GM23338 (cell line): ENCODE measurements around the gene CHRNA4. TPM values are rescaled to one million over a fixed set of nuclear protein-coding genes. Genes with fewer than 3 reads are reported as not detected.

Experiments used
- ATAC-seq: fragments of 200-7000 bp; cut with Tn5 transposase; 3 replicates; pipeline ENCODE4 v1.9.1; 2020
- DNase-seq: peaks from one replicate; pipeline ENCODE4 v3.0.0-alpha.2; 2015; ENCODE audit warnings: low spot score
- H2AFZ ChIP-seq: fragments of 200-600 bp; sonication (generic); 2 replicates; pipeline ENCODE4 v1.8.0; 2016; ENCODE audit warnings: antibody characterized with exemption, mild to moderate bottlenecking, moderate library complexity
- H3F3A ChIP-seq: fragments of 200-600 bp; sonication (generic); replicated peaks from 2 replicates; pipeline ENCODE4 v1.8.0; 2017; ENCODE audit warnings: antibody characterized with exemption, mixed run types, low read depth
- H3K27ac ChIP-seq: fragments of 200-600 bp; sonication (generic); 2 replicates; pipeline ENCODE4 v1.6.1; 2016; ENCODE audit warnings: low read depth
- H3K27me3 ChIP-seq: fragments of 200-600 bp; sonication (generic); 2 replicates; pipeline ENCODE4 v1.8.0; 2016; ENCODE audit warnings: mild to moderate bottlenecking, mixed run types, moderate library complexity; ENCODE audit not compliant: insufficient read depth
- H3K36me3 ChIP-seq: fragments of 200-600 bp; sonication (generic); 2 replicates; pipeline ENCODE4 v1.8.0; 2016; ENCODE audit warnings: mild to moderate bottlenecking; ENCODE audit not compliant: insufficient read depth
- H3K4me1 ChIP-seq: fragments of 200-600 bp; sonication (generic); 2 replicates; pipeline ENCODE4 v1.8.0; 2016; ENCODE audit warnings: mild to moderate bottlenecking, moderate library complexity; ENCODE audit not compliant: insufficient read depth
- H3K4me2 ChIP-seq: fragments of 200-600 bp; sonication (generic); 2 replicates; pipeline ENCODE4 v1.7.1; 2017; ENCODE audit warnings: mixed run types
- H3K4me3 ChIP-seq: fragments of 200-600 bp; sonication (generic); 2 replicates; pipeline ENCODE4 v1.6.1; 2016; ENCODE audit warnings: mixed run types
- H3K79me2 ChIP-seq: fragments of 200-600 bp; sonication (generic); replicated peaks from 2 replicates; pipeline ENCODE4 v1.8.0; 2017; ENCODE audit warnings: mild to moderate bottlenecking; ENCODE audit not compliant: insufficient read depth
- H3K9me2 ChIP-seq: fragments of 200-600 bp; sonication (generic); 2 replicates; pipeline ENCODE4 v1.8.0; 2017; ENCODE audit not compliant: insufficient read depth
- H4K20me1 ChIP-seq: fragments of 200-600 bp; sonication (generic); replicated peaks from 2 replicates; pipeline ENCODE4 v1.8.0; 2017; ENCODE audit warnings: mild to moderate bottlenecking; ENCODE audit not compliant: insufficient read depth
- H3K27ac Mint-ChIP-seq: 2 replicates; pipeline ENCODE4 v1.8.0; 2020; ENCODE audit warnings: inconsistent platforms, mild to moderate bottlenecking, moderate library complexity, mixed read lengths
- H3K27me3 Mint-ChIP-seq: 3 replicates; pipeline ENCODE4 v1.8.0; 2022; ENCODE audit warnings: low read depth, mild to moderate bottlenecking, moderate library complexity, mixed read lengths, inconsistent platforms; ENCODE audit not compliant: insufficient read depth, poor library complexity
- H3K36me3 Mint-ChIP-seq: 3 replicates; pipeline ENCODE4 v1.8.0; 2021; ENCODE audit warnings: low read depth, mild to moderate bottlenecking, inconsistent platforms, moderate library complexity, mixed read lengths
- H3K4me1 Mint-ChIP-seq: 3 replicates; pipeline ENCODE4 v1.8.0; 2020; ENCODE audit warnings: mild to moderate bottlenecking, inconsistent platforms, mixed read lengths
- H3K4me3 Mint-ChIP-seq: 3 replicates; pipeline ENCODE4 v1.8.0; 2021; ENCODE audit warnings: moderate library complexity, mild to moderate bottlenecking, inconsistent platforms, mixed read lengths
- H3K9me3 Mint-ChIP-seq: 3 replicates; pipeline ENCODE4 v1.8.0; 2020; ENCODE audit warnings: moderate library complexity, mild to moderate bottlenecking, inconsistent platforms, mixed read lengths
- CREB1 ChIP-seq: fragments of 250-450 bp; sonication (Bioruptor Pico); IDR thresholded peaks from 2 replicates; pipeline ENCODE4 v1.5.0; 2020; ENCODE audit warnings: low read depth, mild to moderate bottlenecking, moderate library complexity
- CTCF ChIP-seq, 2 experiments: fragments of 200-600 bp in 1 of 2; sonication (generic) in 1 of 2; conservative IDR thresholded peaks; 2 replicates each; pipeline versions ENCODE4 v1.5.1 to v1.6.1; 2016 to 2017; ENCODE audit warnings: antibody characterized with exemption in 2 of 2, low read depth in 2 of 2, mild to moderate bottlenecking in 2 of 2, moderate library complexity in 1 of 2
- ETS1 ChIP-seq: IDR thresholded peaks from 2 replicates; pipeline ENCODE4 v1.6.1; 2016; ENCODE audit warnings: antibody characterized with exemption
- EZH2 ChIP-seq: fragments of 200-600 bp; sonication (generic); IDR thresholded peaks from one replicate; pipeline ENCODE4 v1.8.0; 2017; ENCODE audit warnings: antibody characterized with exemption, mild to moderate bottlenecking, low read depth; ENCODE audit not compliant: unreplicated experiment
- EZH2phosphoT487 ChIP-seq: fragments of 200-600 bp; sonication (generic); IDR thresholded peaks from one replicate; pipeline ENCODE4 v1.8.1; 2018; ENCODE audit warnings: antibody characterized with exemption; ENCODE audit not compliant: unreplicated experiment
- JUNB ChIP-seq: IDR thresholded peaks from one replicate; pipeline ENCODE4 v1.6.1; 2016; ENCODE audit warnings: antibody characterized with exemption; ENCODE audit not compliant: unreplicated experiment
- NANOG ChIP-seq: IDR thresholded peaks from 2 replicates; pipeline ENCODE4 v1.6.1; 2016; ENCODE audit warnings: antibody characterized with exemption, borderline replicate concordance
- POLR2AphosphoS5 ChIP-seq: IDR thresholded peaks from 2 replicates; pipeline ENCODE4 v1.6.1; 2016; ENCODE audit warnings: antibody characterized with exemption, low read depth
- REST ChIP-seq: IDR thresholded peaks from one replicate; pipeline ENCODE4 v1.6.1; 2018; ENCODE audit warnings: antibody characterized with exemption; ENCODE audit not compliant: unreplicated experiment
- STAT1 ChIP-seq: IDR thresholded peaks from one replicate; pipeline ENCODE4 v1.6.1; 2016; ENCODE audit warnings: antibody characterized with exemption; ENCODE audit not compliant: unreplicated experiment
- ZNF114 ChIP-seq: fragments of 250-450 bp; sonication (Bioruptor Pico); IDR thresholded peaks from 2 replicates; pipeline ENCODE4 v1.5.0; 2020; ENCODE audit warnings: mild to moderate bottlenecking, moderate library complexity
- ZNF331 ChIP-seq: fragments of 250-450 bp; sonication (Bioruptor Pico); IDR thresholded peaks from 2 replicates; pipeline ENCODE4 v1.5.0; 2020; ENCODE audit warnings: low read depth, mild to moderate bottlenecking, moderate library complexity
- ZNF462 ChIP-seq: fragments of 250-450 bp; sonication (Bioruptor Pico); IDR thresholded peaks from 2 replicates; pipeline ENCODE4 v1.5.0; 2020; ENCODE audit warnings: mild to moderate bottlenecking, moderate library complexity
- polyA plus RNA-seq: library from polyadenylated mRNA; unstranded; fragments of >200 nt; fragmentation: Nextera tagmentation; extraction: Ambion mirVana; gene quantifications from 2 replicates; pipeline ENCODE4 v1.2.1, GENCODE V29; 2016
- total RNA-seq: library from RNA; depleted of rRNA; stranded (reverse); fragments of >200 nt; shearing (Covaris generic); gene quantifications from 2 replicates; pipeline ENCODE4 v1.2.3, GENCODE V29; 2014

CHRNA4 gene
- total and polyA plus RNA-seq, 2 experiments from 2014 or later, result 2.7 to 3.9 TPM

GRCh38 chr20:63308218-63308911, 52.8 kb downstream of the CHRNA4 start:
- Histone ChIP-seq H4K20me1 (no peaks in the 10 kb centered on the region), H3K27me3 (no peaks in the 10 kb centered on the region), H3K9me2 (no peaks in the 10 kb centered on the region), H2AFZ (no peak overlapping the region), H3K27ac (no peak overlapping the region), H3K4me1 (no peaks in the 10 kb centered on the region), H3K4me3 (no peak overlapping the region), H3K79me2 (no peaks in the 10 kb centered on the region), H3F3A (no peaks in the 10 kb centered on the region), H3K36me3 (no peaks in the 10 kb centered on the region), H3K4me2 (no peak overlapping the region)
- H3K4me1 Mint-ChIP-seq, result peaks cover 4% of the 10 kb centered on the region; the same call in 1 of the 3 replicates
- peaks cover 5% of the 10 kb centered on the region for H3K27me3 Mint-ChIP-seq
- H3K9me3 Mint-ChIP-seq, result peaks cover 4% of the 10 kb centered on the region; the same call in 1 of the 3 replicates
- H3K27ac Mint-ChIP-seq, result no peak overlapping the region
- no peak for ATAC-seq
- no peak for DNase-seq
- TF ChIP-seq REST (no peak), ZNF462 (CRISPR knock-in tag) (no peak), JUNB (no peak), STAT1 (no peak), NANOG (no peak), EZH2 (no peak), ETS1 (no peak), CTCF (conservative IDR thresholded peaks at IDR 0.05; ENCODE audit: low read depth in 2 of 2) (no peak), ZNF114 (no peak), EZH2phosphoT487 (no peak), POLR2AphosphoS5 (no peak), CREB1 (CRISPR knock-in tag) (no peak), ZNF331 (CRISPR knock-in tag) (no peak)
- H3K4me3 Mint-ChIP-seq, result no peak overlapping the region
- no peaks in the 10 kb centered on the region for H3K36me3 Mint-ChIP-seq
